RWPE2 (cell line): ENCODE data around the gene GCN1.

Source experiments
- ATAC-seq: fragments of 200-7000 bp; cut with Tn5 transposase; 3 replicates; pipeline ENCODE4 v1.9.1; 2021; ENCODE audit warnings: low read depth
- DNase-seq: peaks from one replicate; pipeline ENCODE4 v3.0.0-alpha.2; 2020; ENCODE audit warnings: low spot score
- H3K27ac ChIP-seq: fragments of 450-650 bp; 2 replicates; pipeline ENCODE4 v1.5.1; 2017; ENCODE audit warnings: mild to moderate bottlenecking; ENCODE audit not compliant: poor library complexity, severe bottlenecking
- H3K27me3 ChIP-seq: fragments of 250-450 bp; sonication (Bioruptor Pico); 2 replicates; pipeline ENCODE4 v1.5.1; 2021; ENCODE audit warnings: mild to moderate bottlenecking, moderate library complexity; ENCODE audit not compliant: insufficient read depth, poor library complexity, severe bottlenecking
- H3K36me3 ChIP-seq: fragments of 250-450 bp; sonication (Bioruptor Pico); 2 replicates; pipeline ENCODE4 v1.5.1; 2020; ENCODE audit warnings: low read depth, mild to moderate bottlenecking, moderate library complexity
- H3K4me1 ChIP-seq: fragments of 250-450 bp; sonication (Bioruptor Pico); 2 replicates; pipeline ENCODE4 v1.5.1; 2021; ENCODE audit warnings: mild to moderate bottlenecking, moderate library complexity; ENCODE audit not compliant: insufficient read depth, poor library complexity, severe bottlenecking
- H3K4me3 ChIP-seq: fragments of 250-450 bp; sonication (Bioruptor Pico); 2 replicates; pipeline ENCODE4 v1.5.1; 2021; ENCODE audit warnings: mild to moderate bottlenecking, moderate library complexity; ENCODE audit not compliant: severe bottlenecking
- H3K9me3 ChIP-seq: fragments of 250-450 bp; sonication (Bioruptor Pico); 2 replicates; pipeline ENCODE4 v1.5.1; 2021; ENCODE audit warnings: mild to moderate bottlenecking, moderate library complexity; ENCODE audit not compliant: severe bottlenecking
- TF ChIP-seq, protein P1 (sequence below): fragments of 450-650 bp; IDR thresholded peaks from one replicate; pipeline ENCODE4 v1.5.1; 2017; ENCODE audit warnings: mild to moderate bottlenecking, moderate library complexity; ENCODE audit not compliant: poor library complexity, severe bottlenecking

The GCN1 gene

GRCh38 chr12:120240495-120240833, 45.9 kb upstream of the GCN1 start:
- TF ChIP-seq, protein P1, sequence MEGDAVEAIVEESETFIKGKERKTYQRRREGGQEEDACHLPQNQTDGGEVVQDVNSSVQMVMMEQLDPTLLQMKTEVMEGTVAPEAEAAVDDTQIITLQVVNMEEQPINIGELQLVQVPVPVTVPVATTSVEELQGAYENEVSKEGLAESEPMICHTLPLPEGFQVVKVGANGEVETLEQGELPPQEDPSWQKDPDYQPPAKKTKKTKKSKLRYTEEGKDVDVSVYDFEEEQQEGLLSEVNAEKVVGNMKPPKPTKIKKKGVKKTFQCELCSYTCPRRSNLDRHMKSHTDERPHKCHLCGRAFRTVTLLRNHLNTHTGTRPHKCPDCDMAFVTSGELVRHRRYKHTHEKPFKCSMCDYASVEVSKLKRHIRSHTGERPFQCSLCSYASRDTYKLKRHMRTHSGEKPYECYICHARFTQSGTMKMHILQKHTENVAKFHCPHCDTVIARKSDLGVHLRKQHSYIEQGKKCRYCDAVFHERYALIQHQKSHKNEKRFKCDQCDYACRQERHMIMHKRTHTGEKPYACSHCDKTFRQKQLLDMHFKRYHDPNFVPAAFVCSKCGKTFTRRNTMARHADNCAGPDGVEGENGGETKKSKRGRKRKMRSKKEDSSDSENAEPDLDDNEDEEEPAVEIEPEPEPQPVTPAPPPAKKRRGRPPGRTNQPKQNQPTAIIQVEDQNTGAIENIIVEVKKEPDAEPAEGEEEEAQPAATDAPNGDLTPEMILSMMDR = no peak
- Histone ChIP-seq H3K4me1 (peaks cover 96% of the 10 kb centered on the region), H3K27me3 (no peaks in the 10 kb centered on the region), H3K4me3 (no peak overlapping the region), H3K27ac (peak overlapping the region; percentile 100), H3K36me3 (peaks cover 36% of the 10 kb centered on the region), H3K9me3 (no peaks in the 10 kb centered on the region)
- no peak for ATAC-seq
- DNase-seq = no peak

DNA sequence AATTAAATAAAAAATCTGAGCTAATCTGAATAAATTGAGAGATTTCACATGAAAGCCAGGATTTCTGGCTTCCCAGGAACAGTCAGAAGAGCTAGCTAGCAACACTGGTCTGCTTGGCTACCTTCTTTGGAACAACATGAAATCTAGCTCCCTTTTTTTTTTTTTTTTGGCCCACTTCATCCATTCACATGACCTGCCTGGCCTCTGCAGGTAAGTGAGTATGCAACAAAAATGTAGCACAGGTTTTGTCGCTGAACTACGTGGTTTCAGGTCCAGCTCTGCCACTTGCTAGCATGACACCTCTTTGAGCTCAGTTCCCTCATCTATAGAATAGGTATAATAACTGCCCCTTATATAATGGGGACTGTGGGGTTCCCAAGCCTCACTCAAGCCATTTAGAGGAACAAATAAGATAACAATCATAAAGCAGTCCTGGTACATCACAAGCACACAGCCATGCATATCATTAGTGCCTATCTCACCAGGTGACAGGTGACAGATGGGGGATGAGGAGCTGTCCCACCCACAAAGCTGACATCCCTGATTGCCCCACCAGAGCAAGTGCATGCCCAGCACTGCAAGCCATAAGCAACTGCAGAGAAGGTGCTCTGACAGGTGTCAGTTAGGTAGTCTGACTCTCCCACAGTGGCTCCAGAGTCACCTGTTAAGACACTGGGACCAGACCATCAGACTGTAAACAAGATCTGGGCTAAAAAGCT, 45.4 kb upstream of the GCN1 start:
- DNase-seq = no peak
- peak overlapping the region; percentile 100 for H3K27ac ChIP-seq
- ATAC-seq = no peak
- peaks cover 36% of the 10 kb centered on the region for H3K36me3 ChIP-seq
- H3K27me3 ChIP-seq = no peaks in the 10 kb centered on the region
- H3K9me3 ChIP-seq = no peaks in the 10 kb centered on the region
- peaks cover 96% of the 10 kb centered on the region for H3K4me1 ChIP-seq
- TF ChIP-seq, protein P1 = no peak
- no peak overlapping the region for H3K4me3 ChIP-seq

DNA sequence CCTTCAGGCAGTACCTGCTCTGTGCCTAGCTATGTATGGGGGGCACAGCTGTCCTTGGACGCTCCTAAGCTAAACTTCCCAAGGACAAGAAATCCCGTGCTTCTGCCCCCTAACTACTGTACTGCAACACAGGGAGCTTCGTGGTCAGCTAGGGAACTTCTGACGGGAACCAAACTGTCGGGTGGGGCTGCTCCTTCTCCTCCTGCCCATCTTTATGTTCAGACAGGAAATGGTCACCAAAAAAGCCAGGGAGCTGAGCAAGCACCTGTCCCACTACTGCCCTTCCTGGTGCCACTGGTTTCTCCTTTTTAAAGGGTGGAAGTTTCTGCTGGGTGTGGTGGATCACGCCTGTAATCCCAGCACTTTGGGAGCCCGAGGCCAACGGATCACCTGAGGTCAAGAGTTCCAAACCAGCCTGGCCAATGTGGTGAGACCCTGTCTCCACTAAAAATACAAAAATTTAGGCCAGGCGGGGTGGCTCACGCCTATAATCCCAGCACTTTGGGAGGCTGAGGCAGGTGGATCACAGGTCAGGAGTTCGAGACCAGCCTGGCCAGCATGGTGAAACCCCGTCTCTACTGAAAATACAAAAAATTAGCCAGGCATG, 44.4 kb upstream of the GCN1 start:
- peaks cover 100% of the 10 kb centered on the region for H3K4me1 ChIP-seq
- H3K27me3 ChIP-seq = no peaks in the 10 kb centered on the region
- TF ChIP-seq, protein P1 = no peak
- DNase-seq (no peak), ATAC-seq (no peak)
- H3K4me3 ChIP-seq = no peak overlapping the region
- peaks cover 39% of the 10 kb centered on the region for H3K36me3 ChIP-seq
- H3K9me3 ChIP-seq = no peaks in the 10 kb centered on the region
- H3K27ac ChIP-seq = peak overlapping the region; percentile 100

DNA sequence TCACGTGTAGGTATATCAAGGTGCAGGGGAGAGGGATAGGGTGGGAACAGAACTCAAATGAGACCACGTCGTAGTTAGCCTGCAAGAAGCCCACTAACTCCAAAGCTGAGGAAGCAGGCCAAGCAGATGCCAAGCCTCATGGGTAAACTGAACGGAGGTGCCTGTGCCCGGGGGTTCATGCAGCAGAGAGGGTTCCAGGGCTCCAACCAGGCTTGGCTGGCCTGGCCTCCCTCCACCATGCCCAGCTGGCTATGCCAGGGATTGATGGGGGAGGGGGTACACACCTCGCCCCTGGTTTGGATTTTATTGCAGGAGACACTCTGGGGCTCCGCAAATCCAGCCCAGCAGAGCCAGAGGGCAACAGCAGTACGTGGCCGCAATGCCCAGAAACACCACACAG, 43.7 kb upstream of the GCN1 start:
- ATAC-seq (no peak), DNase-seq (no peak)
- Histone ChIP-seq H3K27me3 (no peaks in the 10 kb centered on the region), H3K4me1 (peaks cover 100% of the 10 kb centered on the region), H3K9me3 (no peaks in the 10 kb centered on the region), H3K4me3 (no peak overlapping the region), H3K36me3 (peaks cover 36% of the 10 kb centered on the region), H3K27ac (peak overlapping the region; percentile 100)
- TF ChIP-seq, protein P1 = no peak
